HepG2 (cell line): ENCODE data around the gene PSIP1. TPM values are rescaled to one million over a fixed set of nuclear protein-coding genes. Genes with fewer than 3 reads are reported as not detected.
A peak's percentile ranks its signal among the peaks of the same experiment; 100 is the strongest.

Source experiments
- ATAC-seq: fragments of 200-7000 bp; cut with Tn5 transposase; 3 replicates; pipeline ENCODE4 v1.9.1; 2020; ENCODE audit warnings: mild to moderate bottlenecking, moderate library complexity
- BruUV-seq: library from RNA; stranded (reverse); fragments of 400-500 nt; replicated peaks from 2 replicates; lab custom pipeline; 2021; lab: Mats Ljungman, UMichigan
- CTCF ChIA-PET: fragments of 300-600 bp; formaldehyde crosslinking; extraction: SDS; loops from one replicate; lab custom pipeline; 2021; ENCODE audit warnings: low total read pairs, inconsistent platforms, low intra/inter-chr PET ratio; lab: Yijun Ruan, JAX
- POLR2A ChIA-PET: fragments of 350-600 bp; sonication (Branson Sonifier 250); formaldehyde crosslinking; loops from one replicate; lab custom pipeline; 2020; ENCODE audit warnings: antibody characterized with exemption, inconsistent platforms; lab: Yijun Ruan, JAX
- DNase-seq: peaks from one replicate; pipeline ENCODE4 v3.0.0-alpha.2; 2015; ENCODE audit warnings: low spot score
- FAIRE-seq: peaks from 3 replicates; lab custom pipeline; 2011; peaks lifted over from hg19 to GRCh38; lab: Jason Lieb, UNC
- H2AFZ ChIP-seq: one replicate; pipeline ENCODE4 v1.6.1; 2011; ENCODE audit warnings: low read length, inconsistent platforms
- H3K27ac ChIP-seq: fragments of 300-600 bp; 3 replicates; pipeline ENCODE4 v1.8.0; 2011; ENCODE audit warnings: mixed run types, mild to moderate bottlenecking, mixed read lengths, low read length, inconsistent platforms; ENCODE audit not compliant: insufficient read depth; ENCODE audit errors: extremely low read length
- H3K27me3 ChIP-seq, 2 experiments: fragments of 200-600 bp in 1 of 2; 2 replicates in 1 of 2; 3 replicates in 1 of 2; pipeline versions ENCODE4 v1.6.0 to v1.8.0; 2011; ENCODE audit warnings: low read length in 2 of 2, mild to moderate bottlenecking in 2 of 2, moderate library complexity in 2 of 2, inconsistent platforms in 1 of 2; ENCODE audit not compliant: insufficient read depth in 2 of 2, control insufficient read depth in 1 of 2
- H3K36me3 ChIP-seq, 2 experiments: fragments of 200-600 bp in 1 of 2; replicated peaks in 1 of 2; 2 replicates in 1 of 2; 3 replicates in 1 of 2; pipeline versions ENCODE4 v1.5.1 to v1.8.0; 2011; ENCODE audit warnings: low read length in 2 of 2, inconsistent platforms in 1 of 2; ENCODE audit not compliant: insufficient read depth in 2 of 2, control insufficient read depth in 1 of 2
- H3K4me1 ChIP-seq: 2 replicates; pipeline ENCODE4 v1.5.1; 2012; ENCODE audit warnings: low read length, inconsistent platforms; ENCODE audit not compliant: insufficient read depth
- H3K4me2 ChIP-seq: 2 replicates; pipeline ENCODE4 v1.6.0; 2011; ENCODE audit warnings: low read depth, low read length, inconsistent platforms
- H3K4me3 ChIP-seq, 3 experiments: fragments of 200-600 bp in 1 of 3; sonication (generic), shearing (Covaris generic) in 1 of 3; replicated peaks in 1 of 3; 2 replicates each; pipeline ENCODE4 v1.5.1; 2011 to 2016; ENCODE audit warnings: low read length in 3 of 3, inconsistent platforms in 2 of 3, low read depth in 2 of 3, mild to moderate bottlenecking in 2 of 3, control low read depth in 1 of 3, mixed read lengths in 1 of 3; ENCODE audit not compliant: insufficient read depth in 1 of 3
- H3K79me2 ChIP-seq: one replicate; pipeline ENCODE4 v1.6.1; 2011; ENCODE audit warnings: low read length, inconsistent platforms; ENCODE audit not compliant: insufficient read depth
- H3K9ac ChIP-seq: 2 replicates; pipeline ENCODE4 v1.6.0; 2011; ENCODE audit warnings: mild to moderate bottlenecking, low read depth, low read length, inconsistent platforms; ENCODE audit not compliant: insufficient read depth
- H3K9me3 ChIP-seq: 2 replicates; pipeline ENCODE4 v1.5.1; 2012; ENCODE audit warnings: mild to moderate bottlenecking, low read length
- H4K20me1 ChIP-seq: 2 replicates; pipeline ENCODE4 v1.6.0; 2011; ENCODE audit warnings: inconsistent platforms, mild to moderate bottlenecking, low read length, moderate library complexity; ENCODE audit not compliant: insufficient read depth
- CBX2 ChIP-seq, 2 experiments: fragments of 200-600 bp in 1 of 2; sonication (generic); formaldehyde crosslinking in 1 of 2; IDR thresholded peaks; 2 replicates each; pipeline versions ENCODE4 v1.7.0 to v1.8.1; 2018 to 2022; ENCODE audit warnings: low read depth in 2 of 2, low read length in 1 of 2, mild to moderate bottlenecking in 1 of 2, missing genetic modification reagents in 1 of 2
- FOXM1 ChIP-seq: sonication (generic); formaldehyde crosslinking; IDR thresholded peaks from 2 replicates; pipeline ENCODE4 v1.5.0; 2020; ENCODE audit warnings: missing genetic modification reagents
- NFYC ChIP-seq: IDR thresholded peaks from 2 replicates; pipeline ENCODE4 v1.6.1; 2016; ENCODE audit warnings: missing genetic modification reagents, missing compliant biosample characterization
- NR0B2 ChIP-seq: sonication (generic); formaldehyde crosslinking; IDR thresholded peaks from 2 replicates; pipeline ENCODE4 v1.4.0; 2020; ENCODE audit warnings: mild to moderate bottlenecking, missing genetic modification reagents
- UBTF ChIP-seq: sonication (generic); formaldehyde crosslinking; IDR thresholded peaks from 2 replicates; pipeline ENCODE4 v1.4.0; 2020; ENCODE audit warnings: mild to moderate bottlenecking, missing genetic modification reagents
- ZSCAN5A ChIP-seq: sonication (generic); formaldehyde crosslinking; IDR thresholded peaks from 2 replicates; pipeline ENCODE4 v1.8.0; 2022; ENCODE audit warnings: mild to moderate bottlenecking, missing genetic modification reagents, borderline replicate concordance
- WGBS: methylation state at CpG from one replicate; pipeline ENCODE4 v1.1.6; 2017; ENCODE audit warnings: low lambda C conversion rate; 5-methylcytosine and 5-hydroxymethylcytosine counted together
- in situ Hi-C: cut with HindIII; loops from 2 replicates; pipeline ENCODE4 v1.10.0; 2017; ENCODE audit warnings: low pct_unique_long_range_greater_than_20kb; ENCODE audit not compliant: extremely low pct_ligation_motif_present
- intact Hi-C: fragments of 100-400 bp; cut with micrococcal nuclease; formaldehyde crosslinking; loops from one replicate; pipeline ENCODE4 v1.10.0; 2022; ENCODE audit not compliant: unreplicated experiment
- polyA plus RNA-seq, 8 experiments: library from polyadenylated mRNA; depleted of rRNA in 3 of 8; stranded (reverse) in 7 of 8; unstranded in 1 of 8; fragments of >200 nt; fragmentation: Illumina TruSeq in 4 of 8; extraction: Trizol in 4 of 8; gene quantifications; 2 replicates each; pipeline versions ENCODE4 v1.2.1 to v1.2.3, GENCODE V29; 2011 to 2016; ENCODE audit warnings: low read depth in 4 of 8, missing spikeins in 1 of 8, mixed read lengths in 1 of 8; ENCODE audit not compliant: insufficient read depth in 1 of 8
- total RNA-seq, 5 experiments: library from RNA; depleted of rRNA; stranded (reverse); fragments of >200 nt; fragmentation: Illumina TruSeq; extraction: Trizol; gene quantifications; 2 replicates each; pipeline ENCODE4 v1.2.3, GENCODE V29; 2016; ENCODE audit warnings: low read depth in 1 of 5
- TF ChIP-seq, protein P1 (sequence below): sonication (generic); formaldehyde crosslinking; IDR thresholded peaks from 2 replicates; pipeline ENCODE4 v1.4.0; 2020; ENCODE audit warnings: missing genetic modification reagents, borderline replicate concordance
- TF ChIP-seq, protein P2 (sequence below): sonication (generic); formaldehyde crosslinking; IDR thresholded peaks from 2 replicates; pipeline ENCODE4 v1.8.0; 2022; ENCODE audit warnings: mild to moderate bottlenecking, missing genetic modification reagents, moderate library complexity
- TF ChIP-seq, protein P3 (sequence below): sonication (generic); formaldehyde crosslinking; IDR thresholded peaks from 2 replicates; pipeline ENCODE4; 2020; ENCODE audit warnings: missing genetic modification reagents, mild to moderate bottlenecking, borderline replicate concordance

The PSIP1 gene
- total and polyA plus RNA-seq, 2 of the 13 experiments (the other 11 are each of a cell fraction or from before 2014, with no cell fraction given) = 12.6 to 46.4 TPM

DNA sequence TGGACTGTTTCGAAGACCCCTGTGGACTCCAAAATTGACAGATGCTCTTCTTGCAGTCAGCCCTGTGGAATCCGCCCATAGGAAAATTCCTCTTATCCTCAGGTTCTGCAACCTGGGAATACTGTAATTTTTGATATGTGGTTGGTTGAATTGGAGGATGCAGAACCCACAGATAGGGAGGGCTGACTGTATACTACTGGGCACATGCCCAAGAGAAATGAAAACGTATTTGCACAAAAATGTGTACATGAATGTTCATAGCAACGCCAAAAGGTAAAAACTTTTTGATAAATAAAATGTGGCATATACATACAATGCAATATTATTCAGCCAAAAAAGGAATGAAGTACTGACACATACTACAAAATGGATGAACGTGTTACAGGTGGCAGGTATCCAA, 90.0 kb downstream of the PSIP1 start (continued):
- TF ChIP-seq ZSCAN5A (CRISPR knock-in tag) = no peak
- no peak for TF ChIP-seq NR0B2
- TF ChIP-seq, all 625 proteins: peak for 0

GRCh38 chr9:15417626-15418025, 93.1 kb downstream of the PSIP1 start:
- DNase-seq = no peak
- Histone ChIP-seq H3K9me3 (no peaks in the 10 kb centered on the region), H3K36me3 (no peaks in the 10 kb centered on the region), H3K27ac (no peak overlapping the region), H3K9ac (no peak overlapping the region), H3K27me3 (no peaks in the 10 kb centered on the region), H3K79me2 (no peaks in the 10 kb centered on the region), H3K4me3 (no peak overlapping the region), H3K4me1 (peaks cover 26% of the 10 kb centered on the region), H4K20me1 (no peaks in the 10 kb centered on the region), H3K4me2 (peak overlapping the region; percentile 45), H2AFZ (peak overlapping the region; percentile 17)
- POLR2A ChIA-PET = no interaction called here
- BruUV-seq = no TSS peak
- CTCF ChIA-PET = interaction anchor here (2.5 kb wide), 1 partner anchor 206 kb away, joined by 17 read pairs; no protein-coding TSS in a partner anchor
- no peak for FAIRE-seq
- no peak for ATAC-seq
- 27% methylated on average over 6 of the region's 6 CpGs for WGBS
- intact Hi-C loops (loop anchor here (1.0 to 2.0 kb wide), 2 partner anchors 141 to 206 kb away; no protein-coding TSS in a partner anchor), in situ Hi-C loops (loop anchor here (25.0 kb wide), 1 partner anchor 130 kb away; no protein-coding TSS in a partner anchor)
- TF ChIP-seq, protein P1, sequence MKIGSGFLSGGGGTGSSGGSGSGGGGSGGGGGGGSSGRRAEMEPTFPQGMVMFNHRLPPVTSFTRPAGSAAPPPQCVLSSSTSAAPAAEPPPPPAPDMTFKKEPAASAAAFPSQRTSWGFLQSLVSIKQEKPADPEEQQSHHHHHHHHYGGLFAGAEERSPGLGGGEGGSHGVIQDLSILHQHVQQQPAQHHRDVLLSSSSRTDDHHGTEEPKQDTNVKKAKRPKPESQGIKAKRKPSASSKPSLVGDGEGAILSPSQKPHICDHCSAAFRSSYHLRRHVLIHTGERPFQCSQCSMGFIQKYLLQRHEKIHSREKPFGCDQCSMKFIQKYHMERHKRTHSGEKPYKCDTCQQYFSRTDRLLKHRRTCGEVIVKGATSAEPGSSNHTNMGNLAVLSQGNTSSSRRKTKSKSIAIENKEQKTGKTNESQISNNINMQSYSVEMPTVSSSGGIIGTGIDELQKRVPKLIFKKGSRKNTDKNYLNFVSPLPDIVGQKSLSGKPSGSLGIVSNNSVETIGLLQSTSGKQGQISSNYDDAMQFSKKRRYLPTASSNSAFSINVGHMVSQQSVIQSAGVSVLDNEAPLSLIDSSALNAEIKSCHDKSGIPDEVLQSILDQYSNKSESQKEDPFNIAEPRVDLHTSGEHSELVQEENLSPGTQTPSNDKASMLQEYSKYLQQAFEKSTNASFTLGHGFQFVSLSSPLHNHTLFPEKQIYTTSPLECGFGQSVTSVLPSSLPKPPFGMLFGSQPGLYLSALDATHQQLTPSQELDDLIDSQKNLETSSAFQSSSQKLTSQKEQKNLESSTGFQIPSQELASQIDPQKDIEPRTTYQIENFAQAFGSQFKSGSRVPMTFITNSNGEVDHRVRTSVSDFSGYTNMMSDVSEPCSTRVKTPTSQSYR (CRISPR knock-in tag) = no peak
- TF ChIP-seq NFYC (CRISPR knock-in tag) (no peak), UBTF (CRISPR knock-in tag) (no peak), FOXM1 (no peak), CBX2 (IDR thresholded peaks at IDR 0.05; ENCODE audit: low read depth, low read length) (no peak), CBX2 (CRISPR knock-in tag; IDR thresholded peaks at IDR 0.05; ENCODE audit: low read depth) (no peak)
- TF ChIP-seq, protein P2, sequence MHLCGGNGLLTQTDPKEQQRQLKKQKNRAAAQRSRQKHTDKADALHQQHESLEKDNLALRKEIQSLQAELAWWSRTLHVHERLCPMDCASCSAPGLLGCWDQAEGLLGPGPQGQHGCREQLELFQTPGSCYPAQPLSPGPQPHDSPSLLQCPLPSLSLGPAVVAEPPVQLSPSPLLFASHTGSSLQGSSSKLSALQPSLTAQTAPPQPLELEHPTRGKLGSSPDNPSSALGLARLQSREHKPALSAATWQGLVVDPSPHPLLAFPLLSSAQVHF (CRISPR knock-in tag) = no peak
- TF ChIP-seq, protein P3, sequence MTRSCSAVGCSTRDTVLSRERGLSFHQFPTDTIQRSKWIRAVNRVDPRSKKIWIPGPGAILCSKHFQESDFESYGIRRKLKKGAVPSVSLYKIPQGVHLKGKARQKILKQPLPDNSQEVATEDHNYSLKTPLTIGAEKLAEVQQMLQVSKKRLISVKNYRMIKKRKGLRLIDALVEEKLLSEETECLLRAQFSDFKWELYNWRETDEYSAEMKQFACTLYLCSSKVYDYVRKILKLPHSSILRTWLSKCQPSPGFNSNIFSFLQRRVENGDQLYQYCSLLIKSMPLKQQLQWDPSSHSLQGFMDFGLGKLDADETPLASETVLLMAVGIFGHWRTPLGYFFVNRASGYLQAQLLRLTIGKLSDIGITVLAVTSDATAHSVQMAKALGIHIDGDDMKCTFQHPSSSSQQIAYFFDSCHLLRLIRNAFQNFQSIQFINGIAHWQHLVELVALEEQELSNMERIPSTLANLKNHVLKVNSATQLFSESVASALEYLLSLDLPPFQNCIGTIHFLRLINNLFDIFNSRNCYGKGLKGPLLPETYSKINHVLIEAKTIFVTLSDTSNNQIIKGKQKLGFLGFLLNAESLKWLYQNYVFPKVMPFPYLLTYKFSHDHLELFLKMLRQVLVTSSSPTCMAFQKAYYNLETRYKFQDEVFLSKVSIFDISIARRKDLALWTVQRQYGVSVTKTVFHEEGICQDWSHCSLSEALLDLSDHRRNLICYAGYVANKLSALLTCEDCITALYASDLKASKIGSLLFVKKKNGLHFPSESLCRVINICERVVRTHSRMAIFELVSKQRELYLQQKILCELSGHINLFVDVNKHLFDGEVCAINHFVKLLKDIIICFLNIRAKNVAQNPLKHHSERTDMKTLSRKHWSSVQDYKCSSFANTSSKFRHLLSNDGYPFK (CRISPR knock-in tag) = no peak
